Glutamatergic neuron (in vitro differentiated cells): ENCODE results near the gene PIEZO1. TPM values are rescaled to one million over a fixed set of nuclear protein-coding genes. Genes with fewer than 3 reads are reported as not detected.

Source experiments
- DNase-seq: peaks from one replicate; pipeline ENCODE4 v3.0.0; 2022
- H3K27ac Mint-ChIP-seq: one replicate; pipeline ENCODE4 v1.8.0; 2020; ENCODE audit warnings: mild to moderate bottlenecking, mixed read lengths, inconsistent platforms; ENCODE audit not compliant: unreplicated experiment
- H3K27me3 Mint-ChIP-seq: one replicate; pipeline ENCODE4 v1.8.0; 2020; ENCODE audit warnings: mild to moderate bottlenecking, moderate library complexity, mixed read lengths, inconsistent platforms; ENCODE audit not compliant: unreplicated experiment
- H3K36me3 Mint-ChIP-seq: one replicate; pipeline ENCODE4 v1.8.0; 2020; ENCODE audit warnings: mild to moderate bottlenecking, mixed read lengths, inconsistent platforms; ENCODE audit not compliant: unreplicated experiment
- H3K4me1 Mint-ChIP-seq: one replicate; pipeline ENCODE4 v1.8.0; 2020; ENCODE audit warnings: mild to moderate bottlenecking, low read depth, mixed read lengths, inconsistent platforms; ENCODE audit not compliant: unreplicated experiment
- H3K4me3 Mint-ChIP-seq: one replicate; pipeline ENCODE4 v1.8.0; 2020; ENCODE audit warnings: mild to moderate bottlenecking, mixed read lengths, inconsistent platforms; ENCODE audit not compliant: unreplicated experiment
- H3K9me3 Mint-ChIP-seq: one replicate; pipeline ENCODE4 v1.8.0; 2020; ENCODE audit warnings: mild to moderate bottlenecking, moderate library complexity, mixed read lengths, inconsistent platforms; ENCODE audit not compliant: unreplicated experiment
- CTCF ChIP-seq: fragments of 200-600 bp; sonication (generic); IDR thresholded peaks from one replicate; pipeline ENCODE4 v1.5.0; 2021; ENCODE audit not compliant: partially characterized antibody, unreplicated experiment
- total RNA-seq: library from RNA; stranded (reverse); fragmentation: NEBNext Ultra II Directional; extraction: Animal tissue kit (Norgen Biotek cat#: 25700); gene quantifications from one replicate; pipeline ENCODE4 v1.2.1, GENCODE V29; 2021; ENCODE audit not compliant: unreplicated experiment

Gene PIEZO1
- total RNA-seq, 1 donor from 2014 or later, result 12.3 TPM

GRCh38 chr16:88830258-88830657 lies 45.2 kb upstream of the PIEZO1 start:
- Mint-ChIP-seq H3K9me3 (peaks cover 3% of the 10 kb centered on the region), H3K36me3 (no peaks in the 10 kb centered on the region), H3K27me3 (peaks cover 2% of the 10 kb centered on the region), H3K4me1 (no peaks in the 10 kb centered on the region), H3K27ac (no peak overlapping the region), H3K4me3 (no peak overlapping the region)
- no peak for DNase-seq
- no peak for TF ChIP-seq CTCF

- Mint-ChIP-seq H3K4me3 (no peak overlapping the region), H3K27ac (no peak overlapping the region), H3K4me1 (no peaks in the 10 kb centered on the region), H3K9me3 (peaks cover 1% of the 10 kb centered on the region), H3K36me3 (no peaks in the 10 kb centered on the region), H3K27me3 (peaks cover 2% of the 10 kb centered on the region)
- TF ChIP-seq CTCF, result no peak
- DNase-seq, result no peak
Observed at GRCh38 chr16:88828711-88829110, 43.7 kb upstream of the PIEZO1 start.

GRCh38 chr16:88827727-88828126 lies 42.7 kb upstream of the PIEZO1 start:
- TF ChIP-seq CTCF, result no peak
- Mint-ChIP-seq H3K27me3 (peaks cover 5% of the 10 kb centered on the region), H3K4me1 (no peaks in the 10 kb centered on the region), H3K4me3 (no peak overlapping the region), H3K9me3 (peaks cover 1% of the 10 kb centered on the region), H3K27ac (no peak overlapping the region), H3K36me3 (no peaks in the 10 kb centered on the region)
- DNase-seq, result no peak

GRCh38 chr16:88826070-88826840 lies 41.2 kb upstream of the PIEZO1 start:
- H3K27ac Mint-ChIP-seq, result no peak overlapping the region
- H3K36me3 Mint-ChIP-seq, result no peaks in the 10 kb centered on the region
- H3K4me3 Mint-ChIP-seq, result no peak overlapping the region
- peaks cover 1% of the 10 kb centered on the region for H3K9me3 Mint-ChIP-seq
- DNase-seq, result no peak
- TF ChIP-seq CTCF, result no peak
- H3K27me3 Mint-ChIP-seq, result peaks cover 7% of the 10 kb centered on the region
- no peaks in the 10 kb centered on the region for H3K4me1 Mint-ChIP-seq

- H3K4me1 Mint-ChIP-seq, result no peaks in the 10 kb centered on the region
- no peak overlapping the region for H3K4me3 Mint-ChIP-seq
- peaks cover 1% of the 10 kb centered on the region for H3K9me3 Mint-ChIP-seq
- peaks cover 5% of the 10 kb centered on the region for H3K27me3 Mint-ChIP-seq
- no peak for TF ChIP-seq CTCF
- DNase-seq, result no peak
- H3K36me3 Mint-ChIP-seq, result no peaks in the 10 kb centered on the region
- no peak overlapping the region for H3K27ac Mint-ChIP-seq
Observed at GRCh38 chr16:88825146-88825545, 40.1 kb upstream of the PIEZO1 start.
